B cell (primary cell): ENCODE results near the gene SYNE1. TPM values are rescaled to one million over a fixed set of nuclear protein-coding genes. Genes with fewer than 3 reads are reported as not detected.
A peak's percentile ranks its signal among the peaks of the same experiment; 100 is the strongest.

Experiments used
- ATAC-seq: fragments of 200-7000 bp; cut with Tn5 transposase; one replicate; pipeline ENCODE4 v1.10.0; 2021; ENCODE audit warnings: low read depth, mild to moderate bottlenecking, moderate number of reproducible peaks, moderate library complexity
- CTCF ChIA-PET: fragments of 350-600 bp; sonication (Branson Sonifier 250); formaldehyde crosslinking; loops from one replicate; lab custom pipeline; 2021; ENCODE audit warnings: antibody characterized with exemption, inconsistent platforms; lab: Charles Lee
- POLR2A ChIA-PET: fragments of 350-600 bp; sonication (Branson Sonifier 250); formaldehyde crosslinking; loops from one replicate; lab custom pipeline; 2021; ENCODE audit warnings: antibody characterized with exemption; lab: Charles Lee
- DNase-seq: peaks from one replicate; pipeline ENCODE4 v3.0.0; 2013
- H2AFZ ChIP-seq: 2 replicates; pipeline ENCODE4 v1.6.1; 2012; ENCODE audit warnings: mild to moderate bottlenecking, low read depth, low read length; ENCODE audit not compliant: insufficient read depth, poor library complexity, severe bottlenecking
- H3K27ac ChIP-seq, 2 donors: 1 replicate in 1 of 2; 2 replicates in 1 of 2; pipeline ENCODE4 v1.5.1; 2012 to 2013; ENCODE audit warnings: low read length in 2 of 2, mild to moderate bottlenecking in 2 of 2, moderate library complexity in 1 of 2
- H3K27me3 ChIP-seq, 4 experiments: fragments of 200-600 bp in 1 of 4; sonication (generic) in 1 of 4; replicated peaks in 1 of 4; 1 replicate in 2 of 4; 2 replicates in 2 of 4; pipeline versions ENCODE4 v1.6.1 to v1.7.0; 2013 to 2016; ENCODE audit warnings: low read length in 3 of 4, mild to moderate bottlenecking in 2 of 4, mixed read lengths in 1 of 4, moderate library complexity in 1 of 4; ENCODE audit not compliant: insufficient read depth in 4 of 4, control insufficient read depth in 3 of 4; ENCODE audit errors: control extremely low read depth in 1 of 4
- H3K36me3 ChIP-seq, 2 experiments: replicated peaks in 1 of 2; 1 replicate in 1 of 2; 2 replicates in 1 of 2; pipeline versions ENCODE4 v1.6.1 to v1.7.1; 2013; ENCODE audit warnings: low read length in 1 of 2; ENCODE audit not compliant: insufficient read depth in 2 of 2, control insufficient read depth in 1 of 2; ENCODE audit errors: control extremely low read depth in 1 of 2, extremely low read depth in 1 of 2
- H3K4me1 ChIP-seq, 2 donors: fragments of 200-600 bp in 1 of 2; sonication (generic) in 1 of 2; 1 replicate in 1 of 2; 2 replicates in 1 of 2; pipeline versions ENCODE4 v1.5.1 to v1.6.1; 2013 to 2017; ENCODE audit warnings: low read length in 2 of 2; ENCODE audit not compliant: control insufficient read depth in 2 of 2, insufficient read depth in 2 of 2
- H3K4me2 ChIP-seq: replicated peaks from 2 replicates; pipeline ENCODE3; 2012; ENCODE audit warnings: mild to moderate bottlenecking, low read depth, low read length; ENCODE audit not compliant: poor library complexity, severe bottlenecking
- H3K4me3 ChIP-seq, 5 experiments: fragments of 200-600 bp in 1 of 5; sonication (generic) in 1 of 5; 1 replicate in 3 of 5; 2 replicates in 2 of 5; pipeline versions ENCODE4 v1.5.1 to v1.7.0; 2011 to 2016; ENCODE audit warnings: low read length in 4 of 5, mild to moderate bottlenecking in 4 of 5, low read depth in 2 of 5, control low read depth in 1 of 5, moderate library complexity in 1 of 5; ENCODE audit not compliant: insufficient read depth in 1 of 5; ENCODE audit errors: control extremely low read depth in 1 of 5, extremely low read depth in 1 of 5
- H3K79me2 ChIP-seq: fragments of 200-600 bp; sonication (generic); one replicate; pipeline ENCODE4 v1.6.0; 2016; ENCODE audit warnings: low read length; ENCODE audit not compliant: control insufficient read depth, insufficient read depth
- H3K9ac ChIP-seq: fragments of 200-600 bp; sonication (generic); 2 replicates; pipeline ENCODE4 v1.6.1; 2017; ENCODE audit warnings: mild to moderate bottlenecking, low read length, moderate library complexity
- H3K9me3 ChIP-seq, 3 donors: one replicate each; pipeline versions ENCODE4 v1.6.1 to v1.7.1; 2013; ENCODE audit warnings: low read length in 2 of 3; ENCODE audit not compliant: control insufficient read depth in 2 of 3, insufficient read depth in 1 of 3; ENCODE audit errors: control extremely low read depth in 1 of 3
- H4K20me1 ChIP-seq: 2 replicates; pipeline ENCODE4 v1.6.0; 2012; ENCODE audit warnings: mild to moderate bottlenecking, low read length; ENCODE audit not compliant: insufficient read depth, control insufficient read depth, poor library complexity, severe bottlenecking
- H3K27ac Mint-ChIP-seq: one replicate; pipeline ENCODE4 v1.8.0; 2021; ENCODE audit warnings: mixed read lengths
- H3K27me3 Mint-ChIP-seq: one replicate; pipeline ENCODE4 v1.8.0; 2021; ENCODE audit warnings: mixed read lengths
- H3K4me1 Mint-ChIP-seq: one replicate; pipeline ENCODE4 v1.8.0; 2021; ENCODE audit warnings: mixed read lengths
- H3K4me3 Mint-ChIP-seq: one replicate; pipeline ENCODE4 v1.8.0; 2021; ENCODE audit warnings: mixed read lengths
- H3K9me3 Mint-ChIP-seq: one replicate; pipeline ENCODE4 v1.8.0; 2022; ENCODE audit warnings: mixed read lengths; ENCODE audit not compliant: insufficient read depth
- EZH2 ChIP-seq: IDR thresholded peaks from 2 replicates; pipeline ENCODE4 v1.6.1; 2012; ENCODE audit warnings: borderline replicate concordance, low read depth, mild to moderate bottlenecking, moderate library complexity, low read length; ENCODE audit not compliant: insufficient read depth, poor library complexity, severe bottlenecking
- WGBS: methylation state at CpG from one replicate; pipeline ENCODE4 v1.1.5; 2013; ENCODE audit warnings: missing lambda C conversion rate; ENCODE audit not compliant: insufficient coverage; 5-methylcytosine and 5-hydroxymethylcytosine counted together
- intact Hi-C: fragments of 100-400 bp; cut with micrococcal nuclease; formaldehyde crosslinking; loops from one replicate; pipeline ENCODE4 v1.10.0; 2022
- polyA plus RNA-seq: library from polyadenylated mRNA; depleted of rRNA; stranded (reverse); fragments of >200 nt; gene quantifications from 2 replicates; pipeline ENCODE4 v1.2.3, GENCODE V29; 2012
- total RNA-seq, 2 donors: library from RNA; stranded (reverse); fragments of 120-200 nt in 1 of 2; gene quantifications; 1 replicate in 1 of 2; 2 replicates in 1 of 2; pipeline versions ENCODE4 v1.2.3 to v1.2.4, GENCODE V29; 2013 to 2022
- TF ChIP-seq, protein P1 (sequence below): fragments of 200-600 bp; IDR thresholded peaks from one replicate; pipeline ENCODE4 v1.8.0; 2022; ENCODE audit warnings: antibody characterized with exemption, mild to moderate bottlenecking

Gene SYNE1
- total and polyA plus RNA-seq, 2 donors (not counting 1 experiment from before 2014, with no cell fraction given), result 49.2 to 108 TPM

DNA sequence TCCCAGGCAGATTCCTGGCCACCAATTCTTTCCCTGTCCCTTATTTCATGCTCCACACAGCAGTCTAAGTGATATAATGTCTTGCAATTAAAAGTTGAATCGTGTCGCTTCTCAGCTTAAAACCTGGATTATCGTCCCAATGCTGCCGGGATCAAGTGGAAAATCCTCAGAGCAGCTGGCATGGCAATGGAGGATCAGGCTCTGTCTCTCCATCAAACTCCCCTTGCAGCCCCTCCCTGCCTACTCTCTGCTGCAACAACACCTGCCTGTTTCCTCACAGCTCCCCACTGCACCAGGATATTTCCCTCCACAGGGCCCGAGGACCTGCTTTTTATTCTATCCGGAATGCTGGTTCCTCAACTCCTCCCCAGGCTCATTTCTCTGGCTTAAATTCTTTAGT is 277.1 kb downstream of the SYNE1 start:
- Histone ChIP-seq H2AFZ (no peak overlapping the region), H3K4me2 (no peak overlapping the region), H3K4me3 (no peak overlapping the region), H3K4me1 (no peaks in the 10 kb centered on the region), H3K27ac (no peak overlapping the region), H4K20me1 (no peaks in the 10 kb centered on the region), H3K36me3 (no peaks in the 10 kb centered on the region), H3K27me3 (peaks cover 0 to 5% (median 2%) of the 10 kb centered on the region in 4 experiments), H3K9ac (no peak overlapping the region), H3K9me3 (no peaks in the 10 kb centered on the region), H3K79me2 (no peaks in the 10 kb centered on the region)
- Mint-ChIP-seq H3K27ac (no peak overlapping the region), H3K27me3 (peaks cover 7% of the 10 kb centered on the region), H3K4me1 (no peaks in the 10 kb centered on the region), H3K4me3 (no peak overlapping the region), H3K9me3 (no peaks in the 10 kb centered on the region)
- POLR2A ChIA-PET, result no interaction called here
- ATAC-seq (no peak), DNase-seq (no peak)
- no peak for TF ChIP-seq EZH2
- TF ChIP-seq, protein P1, sequence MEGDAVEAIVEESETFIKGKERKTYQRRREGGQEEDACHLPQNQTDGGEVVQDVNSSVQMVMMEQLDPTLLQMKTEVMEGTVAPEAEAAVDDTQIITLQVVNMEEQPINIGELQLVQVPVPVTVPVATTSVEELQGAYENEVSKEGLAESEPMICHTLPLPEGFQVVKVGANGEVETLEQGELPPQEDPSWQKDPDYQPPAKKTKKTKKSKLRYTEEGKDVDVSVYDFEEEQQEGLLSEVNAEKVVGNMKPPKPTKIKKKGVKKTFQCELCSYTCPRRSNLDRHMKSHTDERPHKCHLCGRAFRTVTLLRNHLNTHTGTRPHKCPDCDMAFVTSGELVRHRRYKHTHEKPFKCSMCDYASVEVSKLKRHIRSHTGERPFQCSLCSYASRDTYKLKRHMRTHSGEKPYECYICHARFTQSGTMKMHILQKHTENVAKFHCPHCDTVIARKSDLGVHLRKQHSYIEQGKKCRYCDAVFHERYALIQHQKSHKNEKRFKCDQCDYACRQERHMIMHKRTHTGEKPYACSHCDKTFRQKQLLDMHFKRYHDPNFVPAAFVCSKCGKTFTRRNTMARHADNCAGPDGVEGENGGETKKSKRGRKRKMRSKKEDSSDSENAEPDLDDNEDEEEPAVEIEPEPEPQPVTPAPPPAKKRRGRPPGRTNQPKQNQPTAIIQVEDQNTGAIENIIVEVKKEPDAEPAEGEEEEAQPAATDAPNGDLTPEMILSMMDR, result no peak
- intact Hi-C loops, result no loop called here
- CTCF ChIA-PET, result interaction anchor here (0.7 kb wide), 1 partner anchor 150 kb away, joined by 3 read pairs; no protein-coding TSS in a partner anchor
- 89% methylated on average over 6 of the region's 6 CpGs for WGBS

DNA sequence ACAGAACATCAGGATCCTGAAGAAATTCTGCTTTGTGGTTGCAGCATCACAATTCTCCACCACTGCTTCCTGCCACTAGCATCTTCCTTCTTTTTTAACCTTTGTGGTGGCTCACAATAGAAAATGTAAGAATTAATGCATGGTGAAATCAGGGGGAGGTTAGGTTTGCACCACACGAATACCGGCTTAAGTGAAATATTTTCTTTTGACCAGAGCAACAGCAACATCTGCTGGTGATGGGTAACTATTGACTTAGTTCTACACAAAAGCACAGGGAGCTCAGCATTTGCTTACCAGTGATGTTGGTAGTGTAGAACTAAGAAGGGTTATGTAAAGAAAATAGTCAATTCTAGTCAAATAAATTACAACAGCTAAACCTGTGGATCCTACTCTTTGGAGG is 280.5 kb downstream of the SYNE1 start:
- TF ChIP-seq, protein P1, result peak; percentile 38
- TF ChIP-seq EZH2, result no peak
- Histone ChIP-seq H3K27me3 (peaks cover 0 to 5% (median 2%) of the 10 kb centered on the region in 4 experiments), H3K4me2 (no peak overlapping the region), H3K9ac (no peak overlapping the region), H4K20me1 (no peaks in the 10 kb centered on the region), H3K9me3 (no peaks in the 10 kb centered on the region), H3K4me1 (no peaks in the 10 kb centered on the region), H3K36me3 (no peaks in the 10 kb centered on the region), H3K4me3 (no peak overlapping the region), H3K79me2 (no peaks in the 10 kb centered on the region), H2AFZ (no peak overlapping the region), H3K27ac (no peak overlapping the region)
- Mint-ChIP-seq H3K4me1 (no peaks in the 10 kb centered on the region), H3K27me3 (no peaks in the 10 kb centered on the region), H3K4me3 (no peak overlapping the region), H3K27ac (no peak overlapping the region), H3K9me3 (no peaks in the 10 kb centered on the region)
- ChIA-PET CTCF (interaction anchor here (1.0 kb wide), 3 partner anchors 86 to 666 kb away, joined by 4 to 6 read pairs (median 4); no protein-coding TSS in a partner anchor), POLR2A (no interaction called here)
- 0% methylated on average over 2 of the region's 2 CpGs for WGBS
- ATAC-seq, result no peak
- DNase-seq, result peak; percentile 27
- intact Hi-C loops, result loop anchor here (5.0 kb wide), 1 partner anchor 54 kb away; no protein-coding TSS in a partner anchor
